PC-3 (cell line): Measurements from ENCODE around the gene OTOP1. TPM values are rescaled to one million over a fixed set of nuclear protein-coding genes. Genes with fewer than 3 reads are reported as not detected.
A peak's percentile ranks its signal among the peaks of the same experiment; 100 is the strongest.

Experiments
- ATAC-seq: fragments of 200-7000 bp; cut with Tn5 transposase; 2 replicates; pipeline ENCODE4 v1.9.1; 2020; ENCODE audit warnings: mild to moderate bottlenecking, moderate library complexity
- BruUV-seq: library from RNA; stranded (reverse); fragments of 400-500 nt; replicated peaks from 2 replicates; lab custom pipeline; 2021; lab: Mats Ljungman, UMichigan
- CTCF ChIA-PET: fragments of 300-600 bp; sonication (Branson Sonifier 250); formaldehyde crosslinking; loops from one replicate; lab custom pipeline; 2022; ENCODE audit warnings: antibody characterized with exemption; lab: Charles Lee
- POLR2A ChIA-PET: fragments of 300-600 bp; sonication (Branson Sonifier 250); formaldehyde crosslinking; loops from one replicate; lab custom pipeline; 2022; ENCODE audit warnings: antibody characterized with exemption; ENCODE audit not compliant: unreplicated experiment; lab: Charles Lee
- DNase-seq: peaks from one replicate; pipeline ENCODE4 v3.0.0-alpha.2; 2015
- H2AFZ ChIP-seq: fragments of 300-600 bp; sonication (generic); 2 replicates; pipeline ENCODE4 v1.6.0; 2016; ENCODE audit warnings: antibody characterized with exemption, low read length
- H3F3A ChIP-seq: fragments of 300-600 bp; sonication (generic); one replicate; pipeline ENCODE4 v1.6.0; 2017; ENCODE audit warnings: antibody characterized with exemption, low read length, control low read depth, mild to moderate bottlenecking; ENCODE audit not compliant: unreplicated experiment
- H3K27ac ChIP-seq: fragments of 300-600 bp; sonication (generic); 2 replicates; pipeline ENCODE4 v1.5.1; 2016; ENCODE audit warnings: mild to moderate bottlenecking, low read length
- H3K27me3 ChIP-seq: fragments of 300-600 bp; sonication (generic); 2 replicates; pipeline ENCODE4 v1.6.1; 2016; ENCODE audit warnings: low read length, mixed read lengths
- H3K36me3 ChIP-seq: fragments of 300-600 bp; sonication (generic); 2 replicates; pipeline ENCODE4 v1.6.1; 2016; ENCODE audit warnings: low read depth, mixed run types, low read length, mixed read lengths
- H3K4me1 ChIP-seq: fragments of 300-600 bp; sonication (generic); 2 replicates; pipeline ENCODE4 v1.5.1; 2016; ENCODE audit warnings: low read length; ENCODE audit not compliant: insufficient read depth
- H3K4me2 ChIP-seq: fragments of 300-600 bp; sonication (generic); 2 replicates; pipeline ENCODE4 v1.6.0; 2016; ENCODE audit warnings: low read length
- H3K4me3 ChIP-seq: fragments of 300-600 bp; sonication (generic); 2 replicates; pipeline ENCODE4 v1.5.1; 2016; ENCODE audit warnings: mild to moderate bottlenecking, low read length, mixed read lengths
- H3K79me2 ChIP-seq: fragments of 300-600 bp; sonication (generic); 2 replicates; pipeline ENCODE4 v1.6.1; 2017; ENCODE audit warnings: low read length, mixed read lengths
- H3K9ac ChIP-seq: fragments of 300-600 bp; sonication (generic); 2 replicates; pipeline ENCODE4 v1.6.0; 2016; ENCODE audit warnings: mild to moderate bottlenecking, low read length
- H3K9me2 ChIP-seq: fragments of 300-600 bp; sonication (generic); replicated peaks from 2 replicates; pipeline ENCODE4 v1.6.1; 2016; ENCODE audit warnings: mixed run types, low read length, mixed read lengths
- H3K9me3 ChIP-seq: fragments of 300-600 bp; sonication (generic); 2 replicates; pipeline ENCODE4 v1.6.1; 2016; ENCODE audit warnings: low read length, mixed read lengths
- H4K20me1 ChIP-seq: fragments of 300-600 bp; sonication (generic); 2 replicates; pipeline ENCODE4 v1.6.1; 2016; ENCODE audit warnings: low read length, mixed read lengths
- CTCF ChIP-seq: fragments of 300-600 bp; sonication (generic); conservative IDR thresholded peaks from 2 replicates; pipeline ENCODE4 v1.5.1; 2017; ENCODE audit warnings: antibody characterized with exemption, low read depth, mild to moderate bottlenecking, low read length
- EZH2 ChIP-seq: fragments of 300-600 bp; sonication (generic); IDR thresholded peaks from one replicate; pipeline ENCODE4 v1.6.1; 2017; ENCODE audit warnings: antibody characterized with exemption, mild to moderate bottlenecking, low read length; ENCODE audit not compliant: unreplicated experiment
- EZH2phosphoT487 ChIP-seq: fragments of 300-600 bp; sonication (generic); IDR thresholded peaks from 2 replicates; pipeline ENCODE4 v1.6.1; 2018; ENCODE audit warnings: mild to moderate bottlenecking, antibody characterized with exemption, low read length, borderline replicate concordance
- intact Hi-C: fragments of 100-400 bp; cut with micrococcal nuclease; formaldehyde crosslinking; loops from 2 replicates; pipeline ENCODE4 v1.9.0; 2023
- total RNA-seq: library from RNA; depleted of rRNA; stranded (reverse); fragments of >200 nt; gene quantifications from 2 replicates; pipeline ENCODE4 v1.2.3, GENCODE V29; 2014

Gene OTOP1
- total RNA-seq, 1 experiment from 2014 or later, result not detected

- no peaks in the 10 kb centered on the region for H3K79me2 ChIP-seq
- H3F3A ChIP-seq, result no peaks in the 10 kb centered on the region
- intact Hi-C loops, result no loop called here
- H3K27me3 ChIP-seq, result no peaks in the 10 kb centered on the region
- no peak for TF ChIP-seq CTCF
- no peak for TF ChIP-seq EZH2
- no peak for TF ChIP-seq EZH2phosphoT487
- H3K4me2 ChIP-seq, result 0 out of 2 replicates have a peak overlapping the region, but pooled peaks have one; percentile 22
- H3K9me3 ChIP-seq, result no peaks in the 10 kb centered on the region
- no peak overlapping the region for H3K4me3 ChIP-seq
- peak overlapping the region; percentile 18; the same call in 1 of the 2 replicates for H3K27ac ChIP-seq
- ATAC-seq (no peak), DNase-seq (no peak)
- H3K4me1 ChIP-seq, result peaks cover 10% of the 10 kb centered on the region; the same call in 1 of the 2 replicates
- ChIA-PET CTCF (interaction anchor here (1.0 kb wide), 1 partner anchor 9 kb away, joined by 3 read pairs; no protein-coding TSS in a partner anchor), POLR2A (no interaction called here)
- H3K36me3 ChIP-seq, result peaks cover 17% of the 10 kb centered on the region
- no TSS peak for BruUV-seq
- no peak overlapping the region for H2AFZ ChIP-seq
- H4K20me1 ChIP-seq, result no peaks in the 10 kb centered on the region
- no peak overlapping the region for H3K9ac ChIP-seq
- H3K9me2 ChIP-seq, result no peaks in the 10 kb centered on the region
Observed at GRCh38 chr4:4269331-4269731, 42.6 kb upstream of the OTOP1 start.

GRCh38 chr4:4268776-4269175 is 42.0 kb upstream of the OTOP1 start:
- intact Hi-C loops, result no loop called here
- Histone ChIP-seq H3K4me1 (peaks cover 10% of the 10 kb centered on the region; the same call in 1 of the 2 replicates), H3K27me3 (no peaks in the 10 kb centered on the region), H3K4me3 (no peak overlapping the region), H3K9ac (no peak overlapping the region), H4K20me1 (no peaks in the 10 kb centered on the region), H3K4me2 (no peak overlapping the region), H3F3A (no peaks in the 10 kb centered on the region), H3K9me3 (no peaks in the 10 kb centered on the region), H2AFZ (no peak overlapping the region), H3K79me2 (no peaks in the 10 kb centered on the region), H3K36me3 (peaks cover 17% of the 10 kb centered on the region), H3K9me2 (no peaks in the 10 kb centered on the region), H3K27ac (no peak overlapping the region)
- CTCF ChIA-PET, result no interaction called here
- no TSS peak for BruUV-seq
- POLR2A ChIA-PET, result no interaction called here
- TF ChIP-seq EZH2phosphoT487, result no peak
- no peak for TF ChIP-seq CTCF
- TF ChIP-seq EZH2, result no peak
- DNase-seq (no peak), ATAC-seq (no peak)

GRCh38 chr4:4267981-4268380 is 41.3 kb upstream of the OTOP1 start:
- Histone ChIP-seq H3K27me3 (no peaks in the 10 kb centered on the region), H3K4me3 (no peak overlapping the region), H3F3A (no peaks in the 10 kb centered on the region), H3K9me2 (no peaks in the 10 kb centered on the region), H3K4me1 (peaks cover 10% of the 10 kb centered on the region; the same call in 1 of the 2 replicates), H3K79me2 (no peaks in the 10 kb centered on the region), H4K20me1 (no peaks in the 10 kb centered on the region), H2AFZ (no peak overlapping the region), H3K9me3 (no peaks in the 10 kb centered on the region), H3K36me3 (peaks cover 15% of the 10 kb centered on the region; the same call in 1 of the 2 replicates), H3K9ac (no peak overlapping the region), H3K4me2 (no peak overlapping the region), H3K27ac (no peak overlapping the region)
- BruUV-seq, result TSS peak; percentile 24
- TF ChIP-seq EZH2phosphoT487 (no peak), CTCF (no peak), EZH2 (no peak)
- ATAC-seq, result no peak
- intact Hi-C loops, result no loop called here
- ChIA-PET CTCF (no interaction called here), POLR2A (no interaction called here)
- DNase-seq, result no peak
